H1 (cell line): Measurements from ENCODE around the gene IQCK. TPM values are rescaled to one million over a fixed set of nuclear protein-coding genes. Genes with fewer than 3 reads are reported as not detected.

Source experiments
- CTCF ChIA-PET: fragments of 300-600 bp; sonication (Branson Sonifier 250); formaldehyde crosslinking; loops from one replicate; lab custom pipeline; 2021; ENCODE audit not compliant: partially characterized antibody; lab: Charles Lee
- POLR2A ChIA-PET: fragments of 300-600 bp; sonication (Branson Sonifier 250); formaldehyde crosslinking; loops from one replicate; lab custom pipeline; 2021; ENCODE audit warnings: inconsistent platforms; ENCODE audit not compliant: partially characterized antibody; lab: Charles Lee
- DNase-seq, 2 experiments: peaks; one replicate each; pipeline versions ENCODE4 v3.0.0 to v3.0.0-alpha.2; 2010 to 2022; ENCODE audit warnings: low spot score in 2 of 2, low read depth in 1 of 2, mixed read lengths in 1 of 2
- FAIRE-seq: peaks from 2 replicates; lab custom pipeline; 2011; peaks lifted over from hg19 to GRCh38; lab: Jason Lieb, UNC
- H2AFZ ChIP-seq: 2 replicates; pipeline ENCODE4 v1.8.1; 2012; ENCODE audit warnings: low read length, inconsistent platforms
- H2AK5ac ChIP-seq: 2 replicates; pipeline ENCODE4 v1.6.1; 2013; ENCODE audit warnings: low read depth, low read length
- H2BK120ac ChIP-seq: replicated peaks from 2 replicates; pipeline ENCODE3; 2013; ENCODE audit warnings: low read depth, low read length, inconsistent platforms
- H2BK12ac ChIP-seq: 2 replicates; pipeline ENCODE4 v1.6.1; 2013; ENCODE audit warnings: low read depth, low read length
- H2BK15ac ChIP-seq: 2 replicates; pipeline ENCODE4 v1.6.1; 2013; ENCODE audit warnings: low read length
- H2BK20ac ChIP-seq: 2 replicates; pipeline ENCODE4 v1.6.1; 2013; ENCODE audit warnings: low read length
- H2BK5ac ChIP-seq: 2 replicates; pipeline ENCODE4 v1.6.1; 2013; ENCODE audit warnings: low read depth, low read length
- H3K14ac ChIP-seq: 2 replicates; pipeline ENCODE4 v1.6.1; 2013; ENCODE audit warnings: inconsistent platforms; ENCODE audit not compliant: insufficient read length
- H3K18ac ChIP-seq: 2 replicates; pipeline ENCODE4 v1.6.1; 2013; ENCODE audit warnings: low read length; ENCODE audit errors: extremely low read depth
- H3K23ac ChIP-seq: 2 replicates; pipeline ENCODE4 v1.6.1; 2013; ENCODE audit warnings: inconsistent platforms; ENCODE audit not compliant: insufficient read length
- H3K23me2 ChIP-seq: 2 replicates; pipeline ENCODE4 v1.6.1; 2013; ENCODE audit warnings: low read depth, low read length
- H3K27ac ChIP-seq: 2 replicates; pipeline ENCODE4 v1.6.1; 2011; ENCODE audit warnings: low read depth, low read length, inconsistent platforms
- H3K27me3 ChIP-seq, 4 experiments: replicated peaks in 1 of 4; 1 replicate in 1 of 4; 2 replicates in 3 of 4; pipeline versions ENCODE4 v1.6.1 to v1.8.1; 2011 to 2013; ENCODE audit warnings: low read length in 3 of 4, mild to moderate bottlenecking in 3 of 4, inconsistent platforms in 2 of 4, mixed read lengths in 2 of 4, moderate library complexity in 1 of 4; ENCODE audit not compliant: control insufficient read depth in 3 of 4, insufficient read depth in 3 of 4; ENCODE audit errors: extremely low read depth in 1 of 4
- H3K36me3 ChIP-seq, 4 experiments: 2 replicates each; pipeline versions ENCODE4 v1.6.1 to v1.8.1; 2011 to 2013; ENCODE audit warnings: mild to moderate bottlenecking in 4 of 4, low read length in 3 of 4, moderate library complexity in 2 of 4, control low read depth in 1 of 4, inconsistent platforms in 1 of 4; ENCODE audit not compliant: insufficient read depth in 4 of 4, control insufficient read depth in 2 of 4
- H3K4ac ChIP-seq: replicated peaks from 2 replicates; pipeline ENCODE3; 2013; ENCODE audit warnings: low read length, low read depth, mixed read lengths, inconsistent platforms; ENCODE audit not compliant: insufficient read length
- H3K4me1 ChIP-seq, 4 experiments: replicated peaks in 1 of 4; 1 replicate in 1 of 4; 2 replicates in 3 of 4; pipeline versions ENCODE4 v1.6.1 to v1.8.1; 2011 to 2013; ENCODE audit warnings: low read length in 3 of 4, inconsistent platforms in 2 of 4, mixed read lengths in 1 of 4; ENCODE audit not compliant: insufficient read depth in 4 of 4, control insufficient read depth in 3 of 4
- H3K4me2 ChIP-seq, 2 experiments: 2 replicates each; pipeline versions ENCODE4 v1.6.1 to v1.8.1; 2011 to 2013; ENCODE audit warnings: low read depth in 2 of 2, low read length in 2 of 2, control low read depth in 1 of 2, inconsistent platforms in 1 of 2, mild to moderate bottlenecking in 1 of 2; ENCODE audit not compliant: insufficient read depth in 1 of 2
- H3K4me3 ChIP-seq, 4 experiments: fragments of 200-600, 300-600 bp in 1 of 4; sonication (generic), shearing (Covaris generic), sonication (Bioruptor Twin) in 1 of 4; 2 replicates each; pipeline versions ENCODE4 v1.5.1 to v1.8.1; 2011 to 2016; ENCODE audit warnings: low read length in 4 of 4, low read depth in 3 of 4, control low read depth in 2 of 4, inconsistent platforms in 2 of 4, mild to moderate bottlenecking in 2 of 4, mixed read lengths in 1 of 4, moderate library complexity in 1 of 4; ENCODE audit not compliant: insufficient read depth in 2 of 4; ENCODE audit errors: extremely low read depth in 1 of 4
- H3K56ac ChIP-seq: replicated peaks from 2 replicates; pipeline ENCODE3; 2013; ENCODE audit warnings: low read depth, mild to moderate bottlenecking, mixed read lengths, low read length, inconsistent platforms; ENCODE audit not compliant: insufficient read length
- H3K79me1 ChIP-seq: 2 replicates; pipeline ENCODE4 v1.6.1; 2013; ENCODE audit warnings: low read depth, low read length, control low read depth
- H3K79me2 ChIP-seq, 2 experiments: 2 replicates each; pipeline versions ENCODE4 v1.6.1 to v1.8.1; 2012 to 2013; ENCODE audit warnings: low read length in 2 of 2, mild to moderate bottlenecking in 2 of 2, inconsistent platforms in 1 of 2; ENCODE audit not compliant: insufficient read depth in 2 of 2, control insufficient read depth in 1 of 2
- H3K9ac ChIP-seq, 4 experiments: replicated peaks in 1 of 4; 1 replicate in 1 of 4; 2 replicates in 3 of 4; pipeline versions ENCODE4 v1.6.1 to v1.8.1; 2011 to 2013; ENCODE audit warnings: low read depth in 3 of 4, low read length in 3 of 4, control low read depth in 2 of 4, mild to moderate bottlenecking in 2 of 4, moderate library complexity in 2 of 4, inconsistent platforms in 1 of 4; ENCODE audit errors: extremely low read depth in 1 of 4
- H3K9me3 ChIP-seq, 2 experiments: 2 replicates each; pipeline versions ENCODE4 v1.6.1 to v1.8.1; 2012 to 2013; ENCODE audit warnings: mild to moderate bottlenecking in 2 of 2, moderate library complexity in 2 of 2, control low read depth in 1 of 2, inconsistent platforms in 1 of 2, low read depth in 1 of 2, low read length in 1 of 2, mixed read lengths in 1 of 2; ENCODE audit not compliant: insufficient read depth in 2 of 2
- H4K20me1 ChIP-seq, 2 experiments: replicated peaks in 1 of 2; 2 replicates each; pipeline versions ENCODE3 to v1.8.1; 2011 to 2013; ENCODE audit warnings: inconsistent platforms in 2 of 2, low read length in 2 of 2, mild to moderate bottlenecking in 1 of 2; ENCODE audit not compliant: insufficient read depth in 2 of 2, control insufficient read depth in 1 of 2
- H4K5ac ChIP-seq: 2 replicates; pipeline ENCODE4 v1.6.1; 2013; ENCODE audit warnings: low read length, low read depth, mixed read lengths, inconsistent platforms; ENCODE audit not compliant: insufficient read length
- H4K8ac ChIP-seq: 2 replicates; pipeline ENCODE4 v1.8.0; 2013; ENCODE audit warnings: mild to moderate bottlenecking, moderate library complexity, low read length, inconsistent platforms; ENCODE audit not compliant: insufficient read depth; ENCODE audit errors: extremely low read depth
- H4K91ac ChIP-seq: replicated peaks from 2 replicates; pipeline ENCODE3; 2013; ENCODE audit warnings: low read length, mixed read lengths, inconsistent platforms; ENCODE audit not compliant: insufficient read length
- ASH2L ChIP-seq: fragments of 200-600, 300-600 bp; sonication (generic); IDR thresholded peaks from one replicate; pipeline ENCODE4 v1.7.1; 2017; ENCODE audit warnings: low read length
- CEBPB ChIP-seq: IDR thresholded peaks from 2 replicates; pipeline ENCODE4 v1.6.1; 2012; ENCODE audit warnings: low read depth, low read length
- CTCF ChIP-seq, 3 experiments: IDR thresholded peaks; 1 replicate in 2 of 3; 2 replicates in 1 of 3; pipeline versions ENCODE4 v1.5.1 to v1.6.1; 2011; ENCODE audit warnings: low read length in 3 of 3, mild to moderate bottlenecking in 3 of 3, inconsistent platforms in 2 of 3, low read depth in 1 of 3, moderate library complexity in 1 of 3; ENCODE audit not compliant: insufficient read depth in 1 of 3; ENCODE audit errors: control extremely low read depth in 1 of 3
- E2F6 ChIP-seq: IDR thresholded peaks from 2 replicates; pipeline ENCODE4 v1.6.1; 2012; ENCODE audit warnings: inconsistent platforms
- GTF2F1 ChIP-seq: IDR thresholded peaks from 2 replicates; pipeline ENCODE4 v1.6.1; 2012; ENCODE audit warnings: low read depth, low read length, improper control_type of control experiment, borderline replicate concordance
- NRF1 ChIP-seq: IDR thresholded peaks from 2 replicates; pipeline ENCODE4 v1.6.1; 2011; ENCODE audit warnings: mild to moderate bottlenecking, low read depth, low read length, improper control_type of control experiment
- SAP30 ChIP-seq: fragments of 300-600 bp; sonication (generic); IDR thresholded peaks from 2 replicates; pipeline ENCODE4 v1.7.1; 2012; ENCODE audit warnings: low read length, moderate library complexity, mild to moderate bottlenecking, inconsistent platforms; ENCODE audit not compliant: insufficient read depth, insufficient replicate concordance
- SIN3A ChIP-seq, 2 experiments: IDR thresholded peaks in 1 of 2; conservative IDR thresholded peaks in 1 of 2; 2 replicates each; pipeline ENCODE4 v1.6.1; 2011 to 2012; ENCODE audit warnings: low read length in 2 of 2, improper control_type of control experiment in 1 of 2, low read depth in 1 of 2, mild to moderate bottlenecking in 1 of 2
- SRF ChIP-seq: IDR thresholded peaks from 2 replicates; pipeline ENCODE4 v1.6.1; 2011; ENCODE audit warnings: mild to moderate bottlenecking, low read depth, low read length, moderate library complexity
- WGBS, 2 experiments: shearing (Covaris generic) in 1 of 2; methylation state at CpG; one replicate each; pipeline versions ENCODE4 v1.1.6 to v1.1.7; 2013 to 2015; ENCODE audit warnings: low lambda C conversion rate in 2 of 2, mixed read lengths in 2 of 2, inconsistent platforms in 1 of 2, low coverage in 1 of 2, missing lambda C conversion rate in 1 of 2; ENCODE audit not compliant: insufficient replicate concordance in 2 of 2, insufficient coverage in 1 of 2, insufficient read length in 1 of 2; ENCODE audit errors: extremely low coverage in 1 of 2, missing lambda C conversion rate in 1 of 2; 5-methylcytosine and 5-hydroxymethylcytosine counted together
- polyA plus RNA-seq, 7 experiments: library from polyadenylated mRNA; depleted of rRNA in 3 of 7; stranded (reverse) in 5 of 7; unstranded in 2 of 7; fragments of >200 nt in 5 of 7; fragments of 200-250 nt in 2 of 7; gene quantifications; 1 replicate in 5 of 7; 2 replicates in 1 of 7; 4 replicates in 1 of 7; pipeline versions ENCODE4 v1.2.1 to v1.2.3, GENCODE V29; 2011 to 2013; ENCODE audit warnings: missing spikeins in 2 of 7, mixed read lengths in 2 of 7
- total RNA-seq: library from RNA; stranded (reverse); fragmentation: NEBNext Ultra II Directional; extraction: Animal tissue kit (Norgen Biotek cat#: 25700); gene quantifications from 2 replicates; pipeline ENCODE4 v1.2.1, GENCODE V29; 2021

Gene IQCK
- total and polyA plus RNA-seq, 2 of the 8 experiments (the other 6 are each of a cell fraction or from before 2014, with no cell fraction given), result 6.2 to 9.3 TPM

GRCh38 chr16:19716183-19716582 is 1.9 kb upstream of the IQCK start:
- Histone ChIP-seq H3K23ac (no peak overlapping the region), H4K20me1 (peaks cover 30 to 32% of the 10 kb centered on the region in 2 experiments), H3K9me3 (no peaks in the 10 kb centered on the region), H4K91ac (no peak overlapping the region), H2BK5ac (0 out of 2 replicates have a peak overlapping the region, but pooled peaks have one; percentile 22), H2BK20ac (no peak overlapping the region), H2AFZ (no peak overlapping the region), H3K4me3 (peak overlapping the region in 2 of 4 experiments; percentile 96 to 97; a peak in 4 of 8 replicates), H3K14ac (no peak overlapping the region), H4K5ac (no peak overlapping the region), H2BK15ac (no peak overlapping the region), H3K4me1 (peaks cover 6 to 29% (median 13%) of the 10 kb centered on the region in 4 experiments), H4K8ac (no peak overlapping the region), H3K23me2 (peaks cover 5% of the 10 kb centered on the region), H3K36me3 (peaks cover 12 to 40% (median 21%) of the 10 kb centered on the region in 4 experiments; a peak in 7 of 8 replicates), H3K9ac (no peak overlapping the region; a peak in 1 of 7 replicates), H3K79me2 (peaks cover 40 to 86% of the 10 kb centered on the region in 2 experiments), H3K18ac (no peak overlapping the region), H2BK120ac (no peak overlapping the region), H3K4ac (no peak overlapping the region), H3K27me3 (no peaks in the 10 kb centered on the region), H3K56ac (no peak overlapping the region), H3K4me2 (peak overlapping the region; percentile 87 to 88), H2BK12ac (no peak overlapping the region), H3K27ac (no peak overlapping the region), H3K79me1 (peaks cover 3% of the 10 kb centered on the region; the same call in 1 of the 2 replicates), H2AK5ac (no peak overlapping the region)
- CTCF ChIA-PET, result no interaction called here
- WGBS, 2 experiments, result 87% methylated on average over 1 of the region's 1 CpG; no CpG with 5 or more reads in 1 of the 2 experiments
- POLR2A ChIA-PET, result interaction anchor here (1.2 to 4.2 kb wide), 5 partner anchors 10 to 160 kb away, joined by 3 to 23 read pairs (median 15); no protein-coding TSS in a partner anchor
- DNase-seq, result no peak
- FAIRE-seq, result no peak
- TF ChIP-seq ASH2L, result no peak
- TF ChIP-seq SAP30, result no peak
- TF ChIP-seq SRF, result no peak
- TF ChIP-seq NRF1, result no peak
- TF ChIP-seq GTF2F1, result no peak
- TF ChIP-seq CTCF (IDR thresholded peaks at IDR 0.05; ENCODE audit: control extremely low read depth in 1 of 3, insufficient read depth in 1 of 3, low read depth in 1 of 3, low read length in 3 of 3), result no peak
- no peak for TF ChIP-seq E2F6
- TF ChIP-seq CEBPB, result no peak
- TF ChIP-seq SIN3A (conservative IDR thresholded peaks at IDR 0.05 in 1 of 2, IDR thresholded peaks at IDR 0.05 in 1 of 2; ENCODE audit: low read depth in 1 of 2, low read length in 2 of 2), result no peak
